ENCODE data around the gene LAMA2.

The LAMA2 gene

DNA sequence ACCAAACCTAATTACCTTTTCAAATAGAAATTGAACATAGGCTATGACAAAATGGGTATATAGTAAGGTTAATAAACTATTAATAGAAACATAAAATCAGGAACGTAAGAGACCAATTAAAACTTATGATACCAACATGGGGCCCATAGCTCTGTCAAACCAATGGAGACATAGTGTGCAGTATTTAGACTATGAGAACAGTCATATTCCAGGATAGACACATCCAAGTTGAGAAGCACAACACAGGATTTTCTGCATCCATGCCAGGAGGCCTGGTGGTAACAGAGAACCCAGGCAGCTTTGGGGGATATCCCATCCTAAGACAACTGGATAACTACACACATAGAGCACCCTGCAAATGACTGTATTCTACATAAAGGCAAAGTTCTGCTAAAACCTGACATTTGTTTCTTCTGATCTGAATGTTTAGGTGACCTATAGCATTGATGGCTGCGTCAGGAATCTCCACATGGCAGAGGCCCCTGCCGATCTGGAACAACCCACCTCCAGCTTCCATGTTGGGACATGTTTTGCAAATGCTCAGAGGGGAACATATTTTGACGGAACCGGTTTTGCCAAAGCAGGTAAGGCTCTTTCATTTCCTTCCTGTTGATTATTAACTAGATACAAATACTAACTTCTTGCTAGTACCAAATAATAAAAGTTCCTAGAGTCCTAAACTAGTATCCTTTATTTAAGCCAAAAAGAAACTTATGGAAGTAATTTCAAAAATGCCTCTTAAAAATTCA lies 624.3 kb downstream of the LAMA2 start:
- 0 out of 2 replicates have a peak, but pooled peaks cover 1% of the 10 kb centered on the region for H3F3A ChIP-seq (ENCODE audit: insufficient read depth, low read length)
- no peak overlapping the region for H2AFZ ChIP-seq (ENCODE audit: low read length)
- no peaks in the 10 kb centered on the region for H3K9me2 ChIP-seq (replicated peaks; ENCODE audit: insufficient read depth, low read length)
- H3K9me3 ChIP-seq (replicated peaks; ENCODE audit: insufficient read depth, low read length): no peaks in the 10 kb centered on the region
- H4K20me1 ChIP-seq (ENCODE audit: insufficient read depth, low read length): no peaks in the 10 kb centered on the region
- H3K79me2 ChIP-seq (ENCODE audit: low read length): no peaks in the 10 kb centered on the region
- no peak overlapping the region for H3K27ac ChIP-seq (ENCODE audit: low read length)
- no peak overlapping the region for H3K9ac ChIP-seq (ENCODE audit: low read length)
- H3K4me3 ChIP-seq (ENCODE audit: low read length): no peak overlapping the region
- H3K4me2 ChIP-seq (ENCODE audit: low read depth, low read length): no peak overlapping the region
- peaks cover under 1% of the 10 kb centered on the region; the same call in 1 of the 2 replicates for H3K4me1 ChIP-seq (ENCODE audit: low read length)
- no peak for DNase-seq
- TF ChIP-seq EZH2phosphoT487 (IDR thresholded peaks at IDR 0.05; ENCODE audit: low read length): no peak
- TF ChIP-seq EZH2 (optimal IDR thresholded peaks at IDR 0.05; ENCODE audit: low read depth, low read length): no peak
- TF ChIP-seq, protein P1, sequence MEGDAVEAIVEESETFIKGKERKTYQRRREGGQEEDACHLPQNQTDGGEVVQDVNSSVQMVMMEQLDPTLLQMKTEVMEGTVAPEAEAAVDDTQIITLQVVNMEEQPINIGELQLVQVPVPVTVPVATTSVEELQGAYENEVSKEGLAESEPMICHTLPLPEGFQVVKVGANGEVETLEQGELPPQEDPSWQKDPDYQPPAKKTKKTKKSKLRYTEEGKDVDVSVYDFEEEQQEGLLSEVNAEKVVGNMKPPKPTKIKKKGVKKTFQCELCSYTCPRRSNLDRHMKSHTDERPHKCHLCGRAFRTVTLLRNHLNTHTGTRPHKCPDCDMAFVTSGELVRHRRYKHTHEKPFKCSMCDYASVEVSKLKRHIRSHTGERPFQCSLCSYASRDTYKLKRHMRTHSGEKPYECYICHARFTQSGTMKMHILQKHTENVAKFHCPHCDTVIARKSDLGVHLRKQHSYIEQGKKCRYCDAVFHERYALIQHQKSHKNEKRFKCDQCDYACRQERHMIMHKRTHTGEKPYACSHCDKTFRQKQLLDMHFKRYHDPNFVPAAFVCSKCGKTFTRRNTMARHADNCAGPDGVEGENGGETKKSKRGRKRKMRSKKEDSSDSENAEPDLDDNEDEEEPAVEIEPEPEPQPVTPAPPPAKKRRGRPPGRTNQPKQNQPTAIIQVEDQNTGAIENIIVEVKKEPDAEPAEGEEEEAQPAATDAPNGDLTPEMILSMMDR (IDR thresholded peaks at IDR 0.05; ENCODE audit: low read length): no peak
- H3K27me3 ChIP-seq (replicated peaks; ENCODE audit: insufficient read depth, low read length): no peaks in the 10 kb centered on the region
- no peaks in the 10 kb centered on the region for H3K36me3 ChIP-seq (replicated peaks; ENCODE audit: insufficient read depth, low read length)

DNA sequence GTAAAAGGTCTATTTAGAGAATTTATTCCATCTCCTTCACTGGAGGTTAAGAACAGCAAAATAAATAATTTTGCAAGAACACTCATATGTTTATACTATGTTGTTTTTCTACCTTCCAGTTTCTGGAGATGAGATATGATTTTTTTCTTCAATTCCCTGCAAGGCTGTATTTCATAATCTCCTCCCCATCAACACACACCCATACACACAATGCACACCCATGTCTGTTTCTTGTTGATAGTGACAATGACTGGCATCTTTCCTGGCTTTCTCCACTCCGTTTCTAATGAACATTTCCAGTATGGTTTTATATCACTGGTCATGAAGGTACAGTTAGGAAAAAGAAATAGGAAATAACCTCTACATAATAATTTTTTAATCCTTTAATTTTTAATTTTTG lies 624.9 kb downstream of the LAMA2 start:
- Histone ChIP-seq H3K4me2 (ENCODE audit: low read depth, low read length) (no peak overlapping the region), H3K9me2 (replicated peaks; ENCODE audit: insufficient read depth, low read length) (no peaks in the 10 kb centered on the region), H3K4me3 (ENCODE audit: low read length) (no peak overlapping the region), H3K4me1 (ENCODE audit: low read length) (no peaks in the 10 kb centered on the region), H3F3A (ENCODE audit: insufficient read depth, low read length) (no peaks in the 10 kb centered on the region), H4K20me1 (ENCODE audit: insufficient read depth, low read length) (no peaks in the 10 kb centered on the region), H3K36me3 (replicated peaks; ENCODE audit: insufficient read depth, low read length) (no peaks in the 10 kb centered on the region), H3K9ac (ENCODE audit: low read length) (no peak overlapping the region), H3K9me3 (replicated peaks; ENCODE audit: insufficient read depth, low read length) (no peaks in the 10 kb centered on the region), H3K27me3 (replicated peaks; ENCODE audit: insufficient read depth, low read length) (no peaks in the 10 kb centered on the region), H3K27ac (ENCODE audit: low read length) (no peak overlapping the region), H2AFZ (ENCODE audit: low read length) (no peak overlapping the region), H3K79me2 (ENCODE audit: low read length) (no peaks in the 10 kb centered on the region)
- TF ChIP-seq, protein P1 (IDR thresholded peaks at IDR 0.05; ENCODE audit: low read length): no peak
- TF ChIP-seq EZH2phosphoT487 (IDR thresholded peaks at IDR 0.05; ENCODE audit: low read length) (no peak), EZH2 (optimal IDR thresholded peaks at IDR 0.05; ENCODE audit: low read depth, low read length) (no peak)
- no peak for DNase-seq

DNA sequence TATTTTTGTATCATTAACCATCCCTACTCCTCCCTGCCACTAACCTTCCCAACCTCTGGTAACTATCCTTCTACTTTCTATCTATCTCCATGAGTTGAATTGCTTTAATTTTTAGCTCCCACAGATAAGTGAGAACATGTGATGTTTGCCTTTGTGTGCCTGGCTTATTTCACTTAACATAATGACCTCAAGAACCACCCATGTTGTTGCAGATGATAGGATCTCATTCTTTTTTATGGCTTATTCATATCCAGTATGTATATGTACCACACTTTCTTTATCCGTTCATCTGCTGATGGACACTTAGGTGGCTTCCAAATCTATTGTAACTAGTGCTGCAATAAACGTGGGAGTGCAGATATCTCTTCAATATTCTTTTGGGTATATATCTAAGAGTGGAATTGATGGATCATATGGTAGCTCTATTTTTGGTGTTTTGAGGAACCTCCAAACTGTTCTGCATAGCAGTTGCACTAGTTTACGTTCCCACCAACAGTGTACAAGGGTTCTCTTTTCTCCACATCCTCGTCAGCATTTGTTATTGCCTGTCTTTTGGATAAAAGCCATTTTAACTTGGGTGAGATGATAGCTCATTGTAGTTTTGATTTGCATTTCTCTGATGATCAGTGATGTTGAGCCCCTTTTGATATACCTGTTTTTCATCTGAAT lies 625.7 kb downstream of the LAMA2 start:
- H3K4me2 ChIP-seq (ENCODE audit: low read depth, low read length): no peak overlapping the region
- H3K79me2 ChIP-seq (ENCODE audit: low read length): no peaks in the 10 kb centered on the region
- no peak overlapping the region for H3K27ac ChIP-seq (ENCODE audit: low read length)
- H3F3A ChIP-seq (ENCODE audit: insufficient read depth, low read length): no peaks in the 10 kb centered on the region
- H4K20me1 ChIP-seq (ENCODE audit: insufficient read depth, low read length): no peaks in the 10 kb centered on the region
- H3K9me3 ChIP-seq (replicated peaks; ENCODE audit: insufficient read depth, low read length): no peaks in the 10 kb centered on the region
- no peaks in the 10 kb centered on the region for H3K9me2 ChIP-seq (replicated peaks; ENCODE audit: insufficient read depth, low read length)
- TF ChIP-seq, protein P1 (IDR thresholded peaks at IDR 0.05; ENCODE audit: low read length): no peak
- TF ChIP-seq EZH2 (optimal IDR thresholded peaks at IDR 0.05; ENCODE audit: low read depth, low read length): no peak
- H3K9ac ChIP-seq (ENCODE audit: low read length): no peak overlapping the region
- H3K27me3 ChIP-seq (replicated peaks; ENCODE audit: insufficient read depth, low read length): no peaks in the 10 kb centered on the region
- H3K4me1 ChIP-seq (ENCODE audit: low read length): no peaks in the 10 kb centered on the region
- DNase-seq: no peak
- no peaks in the 10 kb centered on the region for H3K36me3 ChIP-seq (replicated peaks; ENCODE audit: insufficient read depth, low read length)
- H3K4me3 ChIP-seq (ENCODE audit: low read length): no peak overlapping the region
- no peak overlapping the region for H2AFZ ChIP-seq (ENCODE audit: low read length)
